ENCODE data around the gene MALSU1. TPM values are rescaled to one million over a fixed set of nuclear protein-coding genes. Genes with fewer than 3 reads are reported as not detected.
A peak's percentile ranks its signal among the peaks of the same experiment; 100 is the strongest.

Gene MALSU1
- total and polyA plus RNA-seq, 4 experiments from 2014 or later, result 39.3 to 82.5 (median 51.3) TPM

- H3K9me3 Mint-ChIP-seq, result no peaks in the 10 kb centered on the region
- no peaks in the 10 kb centered on the region for H3K36me3 ChIP-seq (ENCODE audit: insufficient read depth, low read length)
- H3K4me3 ChIP-seq (ENCODE audit: low read length in 2 of 2), result no peak overlapping the region
- ChIA-PET CTCF (ENCODE audit: partially characterized antibody) (interaction anchor here (18.0 kb wide), 1 partner anchor 21 kb away, joined by 273 read pairs; no protein-coding TSS in a partner anchor), POLR2A (ENCODE audit: partially characterized antibody) (no interaction called here)
- H3K27ac ChIP-seq (ENCODE audit: low read depth, low read length), result no peak overlapping the region
- no peaks in the 10 kb centered on the region for H3K27me3 ChIP-seq (ENCODE audit: insufficient read depth, low read length)
- H3K36me3 Mint-ChIP-seq, result no peaks in the 10 kb centered on the region
- H3K27ac Mint-ChIP-seq, result no peak overlapping the region
- peaks cover 7% of the 10 kb centered on the region for H3K4me1 ChIP-seq (ENCODE audit: insufficient read depth, low read length)
- H3K9me3 ChIP-seq (ENCODE audit: control insufficient read depth in 1 of 2, low read length in 2 of 2), result no peaks in the 10 kb centered on the region
- DNase-seq, result no peak
- peak overlapping the region in 1 of 8 donors; percentile 36 for H3K4me3 Mint-ChIP-seq
- H3K27me3 Mint-ChIP-seq, result no peaks in the 10 kb centered on the region
- H3K4me1 Mint-ChIP-seq, result peaks cover 0 to 13% (median 4%) of the 10 kb centered on the region in 4 donors
- intact Hi-C loops (cut with micrococcal nuclease), result no loop called here
Observed at GRCh38 chr7:23285657-23286646, 13.2 kb upstream of the MALSU1 start.

DNA sequence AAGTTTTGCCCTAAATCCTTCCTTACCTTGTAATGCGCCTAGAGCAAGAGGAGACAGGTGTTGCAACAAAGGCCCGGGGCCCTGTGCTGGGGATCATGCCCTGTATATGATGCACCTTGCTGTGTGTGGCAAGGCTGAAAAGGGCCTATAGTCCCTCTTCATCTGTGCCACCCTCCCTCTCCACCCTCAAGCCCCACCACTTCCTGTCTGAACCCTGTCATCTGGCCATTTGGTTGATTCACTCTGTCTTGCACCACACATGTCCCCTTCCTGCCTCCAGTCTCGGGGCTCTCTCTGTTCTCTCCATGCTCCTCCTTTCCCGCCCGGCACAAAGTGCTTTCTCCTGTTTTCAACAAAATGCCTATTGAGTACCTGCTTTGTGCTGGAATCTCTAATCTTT lies 11.5 kb upstream of the MALSU1 start:
- Mint-ChIP-seq H3K27ac (peak overlapping the region in 1 of 7 donors; percentile 35), H3K36me3 (no peaks in the 10 kb centered on the region), H3K27me3 (no peaks in the 10 kb centered on the region), H3K4me1 (peaks cover 0 to 14% (median 4%) of the 10 kb centered on the region in 4 donors), H3K4me3 (peak overlapping the region in 2 of 8 donors; percentile 20 to 26), H3K9me3 (no peaks in the 10 kb centered on the region)
- intact Hi-C loops (cut with micrococcal nuclease), result no loop called here
- CTCF ChIA-PET (ENCODE audit: partially characterized antibody), result interaction anchor here (18.0 kb wide), 1 partner anchor 22 kb away, joined by 273 read pairs; no protein-coding TSS in a partner anchor
- H3K36me3 ChIP-seq (ENCODE audit: insufficient read depth, low read length), result no peaks in the 10 kb centered on the region
- no peak for DNase-seq
- POLR2A ChIA-PET (ENCODE audit: partially characterized antibody), result no interaction called here
- peaks cover 7% of the 10 kb centered on the region for H3K4me1 ChIP-seq (ENCODE audit: insufficient read depth, low read length)
- H3K27me3 ChIP-seq (ENCODE audit: insufficient read depth, low read length), result no peaks in the 10 kb centered on the region
- H3K27ac ChIP-seq (ENCODE audit: low read depth, low read length), result no peak overlapping the region
- H3K9me3 ChIP-seq (ENCODE audit: control insufficient read depth in 1 of 2, low read length in 2 of 2), result no peaks in the 10 kb centered on the region
- no peak overlapping the region for H3K4me3 ChIP-seq (ENCODE audit: low read length in 2 of 2)

- Histone ChIP-seq H3K27ac (ENCODE audit: low read depth, low read length) (no peak overlapping the region), H3K9me3 (ENCODE audit: control insufficient read depth in 1 of 2, low read length in 2 of 2) (no peaks in the 10 kb centered on the region), H3K27me3 (ENCODE audit: insufficient read depth, low read length) (no peaks in the 10 kb centered on the region), H3K4me3 (ENCODE audit: low read length in 2 of 2) (no peak overlapping the region), H3K4me1 (ENCODE audit: insufficient read depth, low read length) (peaks cover 7% of the 10 kb centered on the region), H3K36me3 (ENCODE audit: insufficient read depth, low read length) (no peaks in the 10 kb centered on the region)
- intact Hi-C loops (cut with micrococcal nuclease), result loop anchor here (10.0 kb wide), 1 partner anchor 466 kb away; the partner anchor contains the start of gene TOMM7
- POLR2A ChIA-PET (ENCODE audit: partially characterized antibody), result no interaction called here
- Mint-ChIP-seq H3K36me3 (no peaks in the 10 kb centered on the region), H3K4me1 (peaks cover 0 to 14% (median 4%) of the 10 kb centered on the region in 4 donors), H3K27ac (peak overlapping the region in 1 of 7 donors; percentile 35), H3K27me3 (peaks cover 0 to under 1% of the 10 kb centered on the region in 2 donors), H3K4me3 (no peak overlapping the region), H3K9me3 (no peaks in the 10 kb centered on the region)
- CTCF ChIA-PET (ENCODE audit: partially characterized antibody), result interaction anchor here (0.9 to 1.0 kb wide), 2 partner anchors 15 to 19 kb away, joined by 3 to 4 read pairs; no protein-coding TSS in a partner anchor
- no peak for DNase-seq
Observed at GRCh38 chr7:23290993-23291392, 8.1 kb upstream of the MALSU1 start.

DNA sequence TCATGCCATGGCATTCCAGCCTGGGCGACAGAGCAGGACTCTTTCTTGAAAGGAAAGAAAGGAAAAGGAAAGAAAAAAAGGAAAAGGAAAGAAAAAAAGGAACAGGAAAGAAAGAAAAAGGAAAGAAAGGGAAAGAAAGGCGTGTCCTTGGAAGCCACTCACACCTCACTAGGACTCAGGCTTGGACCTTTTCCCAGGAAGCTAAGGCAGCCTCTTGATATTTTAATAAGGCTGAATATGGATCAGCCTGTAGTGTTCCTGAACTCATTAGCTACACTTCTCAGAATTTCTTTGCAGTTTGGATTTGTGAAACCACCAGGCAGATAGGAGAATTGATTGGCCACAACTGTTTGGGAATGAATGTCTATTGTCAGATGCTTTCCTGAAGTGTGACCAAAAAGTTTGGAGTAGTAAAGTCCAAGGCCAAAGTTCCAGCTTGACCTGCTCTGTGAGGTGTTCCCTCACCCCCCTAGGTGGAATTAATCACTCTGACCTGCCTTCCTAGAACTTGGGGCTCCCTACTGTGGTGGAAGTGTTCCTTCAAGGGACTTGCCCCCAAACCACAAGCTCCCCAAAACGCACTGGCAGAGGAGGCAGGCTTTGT lies 7.1 kb upstream of the MALSU1 start:
- intact Hi-C loops (cut with micrococcal nuclease), result loop anchor here (10.0 kb wide), 1 partner anchor 467 kb away; the partner anchor contains the start of gene TOMM7
- no peak for DNase-seq
- H3K4me1 Mint-ChIP-seq, result peaks cover 0 to 14% (median 4%) of the 10 kb centered on the region in 4 donors
- ChIA-PET POLR2A (ENCODE audit: partially characterized antibody) (interaction anchor here (1.5 kb wide), 1 partner anchor 186 kb away, joined by 4 read pairs; the partner anchor contains the start of gene KLHL7), CTCF (ENCODE audit: partially characterized antibody) (interaction anchor here (0.7 to 1.5 kb wide), 3 partner anchors 10 to 20 kb away, joined by 3 to 7 read pairs (median 3); no protein-coding TSS in a partner anchor)
- no peak overlapping the region for H3K4me3 Mint-ChIP-seq
- H3K36me3 Mint-ChIP-seq, result no peaks in the 10 kb centered on the region
- no peaks in the 10 kb centered on the region for H3K9me3 ChIP-seq (ENCODE audit: control insufficient read depth in 1 of 2, low read length in 2 of 2)
- peaks cover 7% of the 10 kb centered on the region for H3K4me1 ChIP-seq (ENCODE audit: insufficient read depth, low read length)
- peaks cover 0 to 3% of the 10 kb centered on the region in 2 donors for H3K27me3 Mint-ChIP-seq
- H3K36me3 ChIP-seq (ENCODE audit: insufficient read depth, low read length), result no peaks in the 10 kb centered on the region
- H3K27ac Mint-ChIP-seq, result peak overlapping the region in 1 of 7 donors; percentile 4
- no peak overlapping the region for H3K4me3 ChIP-seq (ENCODE audit: low read length in 2 of 2)
- no peaks in the 10 kb centered on the region for H3K9me3 Mint-ChIP-seq
- no peak overlapping the region for H3K27ac ChIP-seq (ENCODE audit: low read depth, low read length)
- no peaks in the 10 kb centered on the region for H3K27me3 ChIP-seq (ENCODE audit: insufficient read depth, low read length)

DNA sequence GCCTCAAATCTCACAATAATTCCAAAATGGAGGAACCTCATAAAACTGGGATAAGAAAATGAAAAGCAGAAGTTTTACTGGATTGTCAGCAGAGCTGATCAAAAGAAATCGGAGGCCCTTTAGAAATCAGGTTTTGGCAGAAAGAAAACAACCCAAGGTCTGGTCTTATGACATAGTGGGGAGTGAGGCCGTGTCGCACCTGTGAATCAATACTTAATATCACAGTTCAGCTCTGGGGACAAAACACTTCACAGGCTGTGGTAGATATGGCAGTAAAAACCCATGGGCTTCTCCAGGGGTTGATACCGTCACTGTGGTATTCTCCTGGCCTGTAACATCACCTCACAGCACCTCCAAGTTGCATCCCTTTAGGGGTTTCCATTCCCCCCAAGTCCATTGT lies 6.5 kb upstream of the MALSU1 start:
- Histone ChIP-seq H3K27ac (ENCODE audit: low read depth, low read length) (no peak overlapping the region), H3K27me3 (ENCODE audit: insufficient read depth, low read length) (no peaks in the 10 kb centered on the region), H3K9me3 (ENCODE audit: control insufficient read depth in 1 of 2, low read length in 2 of 2) (no peaks in the 10 kb centered on the region), H3K4me1 (ENCODE audit: insufficient read depth, low read length) (peaks cover 7% of the 10 kb centered on the region), H3K4me3 (ENCODE audit: low read length in 2 of 2) (no peak overlapping the region), H3K36me3 (ENCODE audit: insufficient read depth, low read length) (no peaks in the 10 kb centered on the region)
- no peaks in the 10 kb centered on the region for H3K36me3 Mint-ChIP-seq
- H3K27ac Mint-ChIP-seq, result peak overlapping the region in 1 of 7 donors; percentile 4
- H3K27me3 Mint-ChIP-seq, result peaks cover 0 to 3% of the 10 kb centered on the region in 2 donors
- no peak overlapping the region for H3K4me3 Mint-ChIP-seq
- ChIA-PET CTCF (ENCODE audit: partially characterized antibody) (interaction anchor here (0.7 to 1.5 kb wide), 2 partner anchors 10 to 21 kb away, joined by 3 to 7 read pairs; no protein-coding TSS in a partner anchor), POLR2A (ENCODE audit: partially characterized antibody) (interaction anchor here (1.5 kb wide), 1 partner anchor 187 kb away, joined by 4 read pairs; the partner anchor contains the start of gene KLHL7)
- peaks cover 0 to under 1% (median 0%) of the 10 kb centered on the region in 8 donors for H3K9me3 Mint-ChIP-seq
- intact Hi-C loops (cut with micrococcal nuclease), result loop anchor here (10.0 kb wide), 1 partner anchor 468 kb away; the partner anchor contains the start of gene TOMM7
- DNase-seq, result no peak
- peaks cover 0 to 12% (median 3%) of the 10 kb centered on the region in 4 donors for H3K4me1 Mint-ChIP-seq

GRCh38 chr7:23293500-23294073 lies 5.6 kb upstream of the MALSU1 start:
- Histone ChIP-seq H3K9me3 (ENCODE audit: control insufficient read depth in 1 of 2, low read length in 2 of 2) (no peaks in the 10 kb centered on the region), H3K27ac (ENCODE audit: low read depth, low read length) (no peak overlapping the region), H3K4me1 (ENCODE audit: insufficient read depth, low read length) (peaks cover 7% of the 10 kb centered on the region), H3K27me3 (ENCODE audit: insufficient read depth, low read length) (no peaks in the 10 kb centered on the region), H3K4me3 (ENCODE audit: low read length in 2 of 2) (no peak overlapping the region), H3K36me3 (ENCODE audit: insufficient read depth, low read length) (no peaks in the 10 kb centered on the region)
- POLR2A ChIA-PET (ENCODE audit: partially characterized antibody), result interaction anchor here (1.5 kb wide), 1 partner anchor 188 kb away, joined by 4 read pairs; the partner anchor contains the start of gene KLHL7
- CTCF ChIA-PET (ENCODE audit: partially characterized antibody), result interaction anchor here (1.2 to 2.6 kb wide), 2 partner anchors 16 to 21 kb away, joined by 4 to 13 read pairs; no protein-coding TSS in a partner anchor
- H3K4me3 Mint-ChIP-seq, result no peak overlapping the region
- peaks cover 0 to 5% (median 0%) of the 10 kb centered on the region in 8 donors for H3K9me3 Mint-ChIP-seq
- intact Hi-C loops (cut with micrococcal nuclease), result loop anchor here (10.0 kb wide), 1 partner anchor 469 kb away; the partner anchor contains the start of gene TOMM7
- H3K27me3 Mint-ChIP-seq, result peaks cover 0 to 3% of the 10 kb centered on the region in 2 donors
- H3K27ac Mint-ChIP-seq, result no peak overlapping the region
- no peak for DNase-seq
- H3K36me3 Mint-ChIP-seq, result peaks cover 0 to 2% of the 10 kb centered on the region in 2 donors
- peaks cover 2 to 13% (median 6%) of the 10 kb centered on the region in 4 donors for H3K4me1 Mint-ChIP-seq
